BLaER1 treated with 17β-estradiol and CSF1 and Interleukin-3, amounts not matched to agents 10 nM and 100 nM (cell line): ENCODE measurements around the gene ITIH5.

Experiments used
- H3K27ac ChIP-seq, 11 experiments: shearing (Covaris generic); formaldehyde crosslinking; 2 replicates each; pipeline ENCODE4 v1.8.1; 2022
- H3K27me3 ChIP-seq, 11 experiments: shearing (Covaris generic); formaldehyde crosslinking; 2 replicates each; pipeline ENCODE4 v1.8.1; 2022
- H3K36me3 ChIP-seq, 11 experiments: shearing (Covaris generic); formaldehyde crosslinking; 2 replicates each; pipeline ENCODE4 v1.8.1; 2022
- H3K4me1 ChIP-seq, 10 experiments: shearing (Covaris generic); formaldehyde crosslinking; 2 replicates each; pipeline ENCODE4 v1.8.1; 2022
- H3K4me2 ChIP-seq, 11 experiments: shearing (Covaris generic); formaldehyde crosslinking; 2 replicates each; pipeline ENCODE4 v1.8.1; 2022
- H3K4me3 ChIP-seq, 10 experiments: shearing (Covaris generic); formaldehyde crosslinking; 2 replicates each; pipeline ENCODE4 v1.8.1; 2022
- H3K9ac ChIP-seq, 11 experiments: shearing (Covaris generic); formaldehyde crosslinking; 2 replicates each; pipeline ENCODE4 v1.8.1; 2022
- H3K9me3 ChIP-seq, 11 experiments: shearing (Covaris generic); formaldehyde crosslinking; replicated peaks in 1 of 11; 2 replicates each; pipeline ENCODE4 v1.8.1; 2022
- H4K20me1 ChIP-seq, 11 experiments: shearing (Covaris generic); formaldehyde crosslinking; 2 replicates each; pipeline ENCODE4 v1.8.1; 2022
- Cebpa-rat ChIP-seq, 11 experiments: shearing (Covaris generic); IDR thresholded peaks; 2 replicates each; pipeline ENCODE4 v1.8.1; 2022

The ITIH5 gene

DNA sequence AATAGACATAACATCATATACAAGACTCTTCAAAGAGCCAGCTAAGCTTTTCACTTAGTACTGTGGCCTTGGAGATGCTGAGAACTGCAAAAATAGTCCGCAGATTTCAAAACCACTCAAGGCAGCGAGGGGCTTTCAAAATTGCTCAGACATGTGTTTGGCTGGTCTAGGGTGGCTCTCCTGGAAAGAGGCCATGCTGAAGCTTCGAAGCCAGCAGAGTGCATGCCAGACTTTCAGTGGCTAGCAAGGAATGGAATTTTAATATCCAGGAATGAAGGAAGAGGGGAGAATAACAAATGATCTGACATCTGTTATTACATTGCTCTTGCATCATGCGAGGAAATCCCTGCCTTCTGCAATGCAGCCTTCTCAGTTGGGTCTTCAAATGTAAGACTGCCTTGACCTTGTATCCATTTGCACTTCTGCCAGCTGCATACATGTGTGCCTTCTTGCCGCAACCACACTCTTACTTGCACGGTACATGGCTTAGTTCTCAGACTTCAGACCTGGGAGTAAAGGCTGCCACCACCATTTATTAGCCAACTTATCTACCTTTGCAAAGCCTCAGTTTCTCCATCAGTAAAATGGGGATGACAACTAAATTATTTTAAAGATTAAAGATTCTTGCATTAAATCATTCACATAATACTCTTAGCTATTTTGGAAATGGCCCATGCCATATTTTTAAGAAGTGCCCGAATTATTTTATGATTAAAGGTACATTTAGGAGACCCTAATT is 55.9 kb downstream of the ITIH5 start:
- Histone ChIP-seq H3K36me3 (no peaks in the 10 kb centered on the region), H3K4me2 (no peak overlapping the region), H3K27ac (no peak overlapping the region), H3K4me1 (peaks cover 0 to 6% (median 0%) of the 10 kb centered on the region in 10 experiments; a peak in 2 of 20 replicates), H3K27me3 (no peaks in the 10 kb centered on the region), H3K4me3 (no peak overlapping the region), H3K9ac (no peak overlapping the region), H3K9me3 (no peaks in the 10 kb centered on the region), H4K20me1 (no peaks in the 10 kb centered on the region)
- TF ChIP-seq Cebpa-rat (IDR thresholded peaks at IDR 0.05) = no peak

DNA sequence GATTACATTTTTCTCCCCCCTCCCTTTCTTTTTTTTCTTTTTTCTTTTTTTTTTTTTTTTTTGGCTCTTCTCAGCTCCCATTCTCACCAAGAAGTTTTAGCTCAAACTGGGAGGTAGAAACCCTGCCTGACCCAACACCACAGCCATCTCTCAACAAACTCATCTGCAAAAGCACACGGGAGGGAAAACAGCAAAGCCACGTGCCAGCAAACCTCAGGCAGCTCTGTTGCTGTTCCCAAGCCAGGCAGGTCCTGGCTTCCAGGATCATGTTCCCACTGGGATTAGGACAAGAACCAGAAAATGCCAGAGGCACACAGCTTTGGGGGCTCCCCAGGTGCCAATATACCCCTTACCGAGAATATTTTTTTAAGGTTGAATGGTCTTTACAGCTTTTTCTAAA is 56.7 kb downstream of the ITIH5 start:
- no peak for TF ChIP-seq Cebpa-rat (IDR thresholded peaks at IDR 0.05)
- Histone ChIP-seq H3K9ac (no peak overlapping the region), H4K20me1 (no peaks in the 10 kb centered on the region), H3K27me3 (no peaks in the 10 kb centered on the region), H3K36me3 (no peaks in the 10 kb centered on the region), H3K4me3 (no peak overlapping the region), H3K4me1 (peaks cover 0 to 6% (median 0%) of the 10 kb centered on the region in 10 experiments; a peak in 2 of 20 replicates), H3K27ac (no peak overlapping the region), H3K4me2 (no peak overlapping the region), H3K9me3 (no peaks in the 10 kb centered on the region)

DNA sequence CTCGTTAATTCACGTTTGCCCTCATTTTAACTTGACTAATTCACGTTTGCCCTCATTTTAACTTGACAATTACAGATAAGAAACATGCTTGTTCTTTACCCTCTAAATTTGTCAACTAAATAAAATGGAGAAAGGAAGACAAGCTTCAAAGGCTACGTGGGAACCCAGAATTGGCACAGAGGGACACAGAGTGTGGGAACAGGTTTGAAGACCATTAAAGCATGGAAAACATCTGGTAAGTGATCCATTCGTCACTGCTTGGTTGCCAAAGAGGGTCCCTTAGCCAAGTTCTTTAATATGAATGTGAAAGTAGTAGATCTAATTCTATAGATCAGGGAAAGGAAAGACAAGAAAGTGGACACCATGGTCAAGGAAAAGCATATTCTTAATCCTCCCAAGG is 57.2 kb downstream of the ITIH5 start:
- Histone ChIP-seq H3K4me3 (no peak overlapping the region), H3K36me3 (no peaks in the 10 kb centered on the region), H3K27me3 (no peaks in the 10 kb centered on the region), H3K4me2 (no peak overlapping the region), H3K9me3 (no peaks in the 10 kb centered on the region), H4K20me1 (no peaks in the 10 kb centered on the region), H3K27ac (no peak overlapping the region), H3K4me1 (peaks cover 0 to 6% (median 0%) of the 10 kb centered on the region in 10 experiments; a peak in 2 of 20 replicates), H3K9ac (no peak overlapping the region)
- TF ChIP-seq Cebpa-rat (IDR thresholded peaks at IDR 0.05) = no peak

DNA sequence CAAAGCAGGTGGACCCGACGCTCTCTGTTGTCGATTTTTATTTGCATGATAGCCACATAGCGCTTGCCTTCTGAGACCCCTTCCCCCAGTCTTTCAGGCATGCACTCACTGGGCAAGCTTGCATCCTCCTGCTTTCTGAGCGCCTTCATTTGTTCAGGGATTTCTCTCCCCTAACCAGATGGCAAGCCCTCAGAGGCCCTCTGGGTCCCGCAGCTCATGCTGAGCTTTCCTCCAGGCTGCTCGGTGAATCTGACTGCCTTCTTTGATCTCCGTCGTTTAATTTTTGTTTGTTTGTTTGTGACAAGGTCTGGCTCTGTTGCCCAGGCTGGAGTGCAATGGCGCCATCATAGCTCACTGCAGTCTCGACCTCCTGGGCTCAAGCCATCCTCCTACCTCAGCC is 58.8 kb downstream of the ITIH5 start:
- H3K36me3 ChIP-seq = no peaks in the 10 kb centered on the region
- no peak for TF ChIP-seq Cebpa-rat (IDR thresholded peaks at IDR 0.05)
- no peaks in the 10 kb centered on the region for H4K20me1 ChIP-seq
- no peak overlapping the region for H3K27ac ChIP-seq
- H3K9me3 ChIP-seq = peaks cover 0 to 4% (median 0%) of the 10 kb centered on the region in 11 experiments; a peak in 1 of 22 replicates
- H3K4me1 ChIP-seq = peaks cover 0 to 6% (median 0%) of the 10 kb centered on the region in 10 experiments; a peak in 2 of 20 replicates
- H3K4me3 ChIP-seq = no peak overlapping the region
- H3K9ac ChIP-seq = no peak overlapping the region
- no peaks in the 10 kb centered on the region for H3K27me3 ChIP-seq
- no peak overlapping the region for H3K4me2 ChIP-seq

DNA sequence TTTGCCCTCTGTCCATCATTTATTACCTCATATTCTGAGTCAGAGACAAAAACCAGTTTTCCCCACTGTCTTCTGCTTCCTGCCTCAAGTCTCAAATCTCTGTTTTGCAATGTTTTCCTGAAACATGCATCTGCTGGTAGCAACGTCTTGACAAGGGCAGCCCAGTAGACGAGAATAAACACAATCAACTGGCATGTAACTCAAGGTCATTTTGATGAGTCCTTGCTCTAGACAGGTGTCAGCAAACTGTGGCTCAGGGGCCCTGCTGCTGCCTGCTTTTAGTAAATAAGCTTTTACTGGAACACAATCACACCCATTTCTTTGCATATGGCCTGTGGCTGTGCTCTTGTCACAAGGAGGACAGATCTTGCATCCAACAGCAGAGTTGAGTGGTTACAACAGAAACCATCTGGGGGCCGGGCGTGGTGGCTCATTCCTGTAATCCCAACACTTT is 59.8 kb downstream of the ITIH5 start:
- no peaks in the 10 kb centered on the region for H3K27me3 ChIP-seq
- H3K9ac ChIP-seq = no peak overlapping the region
- H3K36me3 ChIP-seq = no peaks in the 10 kb centered on the region
- no peak overlapping the region for H3K4me3 ChIP-seq
- no peak for TF ChIP-seq Cebpa-rat (IDR thresholded peaks at IDR 0.05)
- 0 out of 22 replicates have a peak overlapping the region, but pooled peaks of 1 of the 11 experiments have one; percentile 7 for H3K27ac ChIP-seq
- H3K4me1 ChIP-seq = peaks cover 0 to 7% (median 0%) of the 10 kb centered on the region in 10 experiments; a peak in 4 of 20 replicates
- H4K20me1 ChIP-seq = no peaks in the 10 kb centered on the region
- H3K4me2 ChIP-seq = peak overlapping the region in 1 of 11 experiments; percentile 11; a peak in 2 of 22 replicates
- H3K9me3 ChIP-seq = peaks cover 0 to 7% (median 0%) of the 10 kb centered on the region in 11 experiments; a peak in 1 of 22 replicates

DNA sequence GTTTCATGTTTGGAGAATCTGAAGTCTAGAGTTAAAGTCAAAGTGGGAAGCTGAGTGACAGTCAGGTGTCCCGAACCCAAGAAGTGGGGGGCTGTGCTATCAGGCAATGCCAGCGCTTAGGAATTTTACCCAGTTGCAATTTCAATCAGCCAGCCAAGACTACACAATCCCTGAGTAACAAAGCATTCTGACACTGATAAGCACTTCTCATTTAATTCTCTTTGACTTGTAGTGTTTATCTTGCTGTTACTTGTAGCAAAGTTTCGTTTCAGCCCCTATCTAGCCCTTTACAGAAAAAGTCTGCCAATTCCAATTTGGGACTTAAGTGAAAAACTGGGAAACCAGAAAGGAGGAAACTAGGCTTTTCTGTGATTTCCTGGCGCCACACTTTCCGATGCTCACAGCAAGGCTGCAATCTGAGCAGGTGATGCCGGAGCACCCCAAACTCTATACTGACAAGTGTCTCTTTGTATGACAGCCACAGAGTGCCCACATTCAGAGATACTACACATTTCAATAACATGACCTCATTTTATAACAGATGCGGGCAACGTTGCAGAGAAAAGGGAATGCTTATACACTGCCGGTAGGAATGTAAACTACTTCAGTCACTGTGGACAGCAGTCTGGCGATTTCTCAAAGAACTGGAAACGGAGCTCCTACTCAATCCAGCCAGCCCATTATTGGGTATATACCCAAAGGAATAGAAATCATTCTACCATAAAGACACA is 61.0 kb downstream of the ITIH5 start:
- no peak for TF ChIP-seq Cebpa-rat (IDR thresholded peaks at IDR 0.05)
- peaks cover 0 to 19% (median 10%) of the 10 kb centered on the region in 10 experiments; a peak in 14 of 20 replicates for H3K4me1 ChIP-seq

DNA sequence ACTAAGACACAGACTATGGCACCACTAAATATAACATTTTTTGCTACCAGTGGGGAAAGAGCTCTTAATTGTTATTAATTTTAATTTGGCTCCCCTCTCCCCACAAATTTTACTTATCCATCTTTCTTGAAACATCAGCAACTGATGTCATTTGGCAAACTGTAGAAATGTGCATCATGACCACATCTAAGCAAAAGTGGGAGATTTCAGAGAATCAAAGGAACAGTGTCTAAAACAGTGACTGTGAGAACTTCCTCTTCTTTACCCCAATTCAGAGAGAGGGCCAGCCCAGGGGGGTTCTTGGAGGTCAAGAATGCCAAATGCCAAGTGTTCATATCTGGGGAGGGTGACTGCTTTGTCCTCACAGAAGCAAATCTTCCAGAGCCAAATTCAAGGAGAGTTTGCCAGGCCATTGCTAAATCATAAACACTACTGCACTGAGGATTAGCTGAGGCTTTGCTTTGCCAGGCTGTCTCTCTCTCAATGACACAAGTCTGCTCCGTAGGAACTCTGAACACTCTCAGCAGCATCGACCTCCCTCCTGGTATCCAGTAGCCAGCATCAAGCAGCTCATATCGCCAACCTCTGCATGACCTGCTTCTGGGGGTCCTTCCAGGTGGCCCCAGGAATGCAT is 65.6 kb downstream of the ITIH5 start:
- Histone ChIP-seq H4K20me1 (no peaks in the 10 kb centered on the region), H3K9ac (no peak overlapping the region), H3K4me3 (no peak overlapping the region), H3K27me3 (no peaks in the 10 kb centered on the region; a peak in 1 of 22 replicates), H3K4me2 (peak overlapping the region in 9 of 11 experiments; percentile 17 to 69 (median 57); a peak in 16 of 22 replicates), H3K36me3 (no peaks in the 10 kb centered on the region), H3K9me3 (peaks cover 0 to 7% (median 0%) of the 10 kb centered on the region in 11 experiments; a peak in 1 of 22 replicates), H3K27ac (peak overlapping the region in 4 of 11 experiments; percentile 11 to 44 (median 30); a peak in 5 of 22 replicates), H3K4me1 (peaks cover 0 to 21% (median 15%) of the 10 kb centered on the region in 10 experiments; a peak in 14 of 20 replicates)
- no peak for TF ChIP-seq Cebpa-rat (IDR thresholded peaks at IDR 0.05)

More for the DNA sequence above, 61.0 kb downstream of the ITIH5 start:
- H4K20me1 ChIP-seq = no peaks in the 10 kb centered on the region
- H3K9me3 ChIP-seq = peaks cover 0 to 7% (median 0%) of the 10 kb centered on the region in 11 experiments; a peak in 1 of 22 replicates
- no peak overlapping the region for H3K9ac ChIP-seq
- H3K27ac ChIP-seq = no peak overlapping the region
- no peaks in the 10 kb centered on the region for H3K27me3 ChIP-seq
- no peak overlapping the region for H3K4me3 ChIP-seq
- H3K36me3 ChIP-seq = no peaks in the 10 kb centered on the region
- no peak overlapping the region for H3K4me2 ChIP-seq

DNA sequence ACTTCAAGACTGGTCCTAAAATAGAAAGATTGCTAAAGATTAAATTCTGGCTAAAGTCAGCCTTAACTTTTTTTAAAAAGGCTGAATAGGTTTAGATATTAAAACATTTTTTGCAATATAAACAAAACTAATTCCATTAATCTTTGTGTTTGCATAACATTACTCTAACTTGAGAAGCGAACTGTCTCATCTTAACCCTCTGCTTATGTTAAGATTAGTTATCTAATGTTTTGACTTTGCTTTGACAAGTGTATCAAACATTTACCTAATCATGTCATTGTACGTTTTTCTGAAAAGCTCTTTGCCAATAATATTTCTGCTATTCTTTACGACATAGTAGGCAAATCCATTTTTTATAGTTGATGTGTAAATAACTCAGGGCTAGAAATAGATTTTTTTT is 68.0 kb downstream of the ITIH5 start:
- TF ChIP-seq Cebpa-rat (IDR thresholded peaks at IDR 0.05) = no peak
- Histone ChIP-seq H3K9ac (no peak overlapping the region), H3K27me3 (no peaks in the 10 kb centered on the region; a peak in 1 of 22 replicates), H3K36me3 (no peaks in the 10 kb centered on the region), H3K27ac (no peak overlapping the region), H3K4me2 (no peak overlapping the region), H3K9me3 (peaks cover 0 to 7% (median 0%) of the 10 kb centered on the region in 11 experiments; a peak in 1 of 22 replicates), H3K4me3 (no peak overlapping the region), H3K4me1 (peaks cover 0 to 21% (median 15%) of the 10 kb centered on the region in 10 experiments; a peak in 14 of 20 replicates), H4K20me1 (no peaks in the 10 kb centered on the region)

DNA sequence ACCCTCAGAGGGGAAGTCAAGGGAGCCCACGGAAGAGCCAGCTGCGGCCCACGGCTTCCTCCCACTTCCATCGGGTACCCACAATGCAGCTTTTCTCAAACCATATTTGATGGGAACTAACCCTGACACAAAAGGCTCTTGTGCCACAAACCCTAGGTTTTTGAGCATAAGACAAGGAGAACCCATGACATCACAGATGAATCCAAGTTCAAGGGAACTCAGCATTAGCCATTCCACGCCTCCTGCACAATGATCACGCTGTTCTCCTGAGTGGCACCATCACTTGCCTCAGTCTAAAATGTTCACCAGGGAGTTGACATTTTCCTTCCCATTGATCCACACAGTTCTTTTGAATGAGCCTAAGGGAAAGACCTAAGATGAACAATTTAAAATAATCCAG is 70.4 kb downstream of the ITIH5 start:
- Histone ChIP-seq H3K9ac (no peak overlapping the region), H3K36me3 (no peaks in the 10 kb centered on the region), H3K4me3 (no peak overlapping the region), H4K20me1 (no peaks in the 10 kb centered on the region), H3K4me1 (peaks cover 0 to 16% (median 13%) of the 10 kb centered on the region in 10 experiments; a peak in 14 of 20 replicates), H3K4me2 (no peak overlapping the region), H3K9me3 (no peaks in the 10 kb centered on the region), H3K27me3 (no peaks in the 10 kb centered on the region; a peak in 1 of 22 replicates), H3K27ac (no peak overlapping the region)
- no peak for TF ChIP-seq Cebpa-rat (IDR thresholded peaks at IDR 0.05)
